Measurements from ENCODE around the gene LAMA5. TPM values are rescaled to one million over a fixed set of nuclear protein-coding genes. Genes with fewer than 3 reads are reported as not detected.

The LAMA5 gene
- total and polyA plus RNA-seq, 2 of the 8 experiments (the other 6 are each of a cell fraction or from before 2014, with no cell fraction given) = 34.4 to 225 TPM

- Histone ChIP-seq H3K23me2 (ENCODE audit: low read depth, low read length) (peaks cover 10% of the 10 kb centered on the region; the same call in 1 of the 2 replicates), H3K27ac (ENCODE audit: low read depth, low read length) (no peak overlapping the region), H3K27me3 (replicated peaks in 1 of 4; ENCODE audit: control insufficient read depth in 3 of 4, extremely low read depth in 1 of 4, insufficient read depth in 3 of 4, low read length in 3 of 4) (no peaks in the 10 kb centered on the region), H3K36me3 (ENCODE audit: control insufficient read depth in 2 of 4, insufficient read depth in 4 of 4, low read length in 3 of 4) (peaks cover 3 to 15% (median 6%) of the 10 kb centered on the region in 4 experiments; a peak in 5 of 8 replicates), H3K4me1 (replicated peaks in 1 of 4; ENCODE audit: control insufficient read depth in 3 of 4, insufficient read depth in 4 of 4, low read length in 3 of 4) (peaks cover 0 to 7% (median 4%) of the 10 kb centered on the region in 4 experiments; a peak in 5 of 7 replicates), H3K9ac (replicated peaks in 1 of 4; ENCODE audit: extremely low read depth in 1 of 4, low read depth in 3 of 4, low read length in 3 of 4) (no peak overlapping the region), H4K5ac (ENCODE audit: insufficient read length, low read depth, low read length) (no peak overlapping the region), H2AK5ac (ENCODE audit: low read depth, low read length) (no peak overlapping the region), H2BK20ac (ENCODE audit: low read length) (no peak overlapping the region), H3K14ac (ENCODE audit: insufficient read length) (no peak overlapping the region), H3K4me2 (ENCODE audit: insufficient read depth in 1 of 2, low read depth in 2 of 2, low read length in 2 of 2) (no peak overlapping the region), H2BK120ac (replicated peaks; ENCODE audit: low read depth, low read length) (no peak overlapping the region), H4K91ac (replicated peaks; ENCODE audit: insufficient read length, low read length) (no peak overlapping the region), H2AFZ (ENCODE audit: low read length) (no peak overlapping the region), H3K9me3 (ENCODE audit: insufficient read depth in 2 of 2, low read depth in 1 of 2, low read length in 1 of 2) (no peaks in the 10 kb centered on the region), H2BK5ac (ENCODE audit: low read depth, low read length) (no peak overlapping the region), H2BK15ac (ENCODE audit: low read length) (no peak overlapping the region), H2BK12ac (ENCODE audit: low read depth, low read length) (no peak overlapping the region), H3K23ac (ENCODE audit: insufficient read length) (no peak overlapping the region), H4K20me1 (replicated peaks in 1 of 2; ENCODE audit: control insufficient read depth in 1 of 2, insufficient read depth in 2 of 2, low read length in 2 of 2) (peaks cover 16 to 20% of the 10 kb centered on the region in 2 experiments), H3K56ac (replicated peaks; ENCODE audit: insufficient read length, low read depth, low read length) (no peak overlapping the region), H4K8ac (ENCODE audit: extremely low read depth, insufficient read depth, low read length) (no peak overlapping the region), H3K4me3 (ENCODE audit: extremely low read depth in 1 of 4, insufficient read depth in 2 of 4, low read depth in 3 of 4, low read length in 4 of 4) (no peak overlapping the region), H3K79me2 (ENCODE audit: control insufficient read depth in 1 of 2, insufficient read depth in 2 of 2, low read length in 2 of 2) (peaks cover 16 to 17% of the 10 kb centered on the region in 2 experiments; a peak in 3 of 4 replicates), H3K18ac (ENCODE audit: extremely low read depth, low read length) (no peak overlapping the region), H3K4ac (replicated peaks; ENCODE audit: insufficient read length, low read depth, low read length) (no peak overlapping the region), H3K79me1 (ENCODE audit: low read depth, low read length) (peaks cover 8% of the 10 kb centered on the region; the same call in 1 of the 2 replicates)
- FAIRE-seq = no peak
- ChIA-PET CTCF (ENCODE audit: partially characterized antibody) (interaction anchor here (0.5 to 2.1 kb wide), 7 partner anchors 8 to 91 kb away, joined by 3 to 9 read pairs (median 5); no protein-coding TSS in a partner anchor), POLR2A (ENCODE audit: partially characterized antibody) (interaction anchor here (1.2 to 14.6 kb wide), 4 partner anchors 9 to 91 kb away, joined by 3 to 170 read pairs (median 5); partner anchors contain the start of gene LAMA5)
- DNase-seq (ENCODE audit: low read depth in 1 of 2, low spot score in 2 of 2) = no peak
- 93% methylated on average over 12 of the region's 12 CpGs; no CpG with 5 or more reads in 1 of the 2 experiments for WGBS, 2 experiments (ENCODE audit: extremely low coverage in 1 of 2, insufficient coverage in 1 of 2, insufficient read length in 1 of 2, insufficient replicate concordance in 2 of 2, low coverage in 1 of 2, low lambda C conversion rate in 2 of 2, missing lambda C conversion rate in 1 of 2)
- TF ChIP-seq SP1 (IDR thresholded peaks at IDR 0.05; ENCODE audit: low read depth, low read length) (no peak), POU5F1 (IDR thresholded peaks at IDR 0.05; ENCODE audit: low read depth, low read length) (no peak), ZNF274 (IDR thresholded peaks at IDR 0.05; ENCODE audit: borderline replicate concordance, extremely low read depth, low read length) (no peak), POLR2AphosphoS5 (IDR thresholded peaks at IDR 0.05; ENCODE audit: low read depth, low read length) (no peak), EGR1 (IDR thresholded peaks at IDR 0.05; ENCODE audit: borderline replicate concordance, low read depth, low read length) (no peak), NANOG (IDR thresholded peaks at IDR 0.05; ENCODE audit: insufficient read depth, low read depth, low read length, poor library complexity, severe bottlenecking) (no peak), CEBPB (IDR thresholded peaks at IDR 0.05; ENCODE audit: low read depth, low read length) (no peak), SAP30 (IDR thresholded peaks at IDR 0.05; ENCODE audit: insufficient read depth, insufficient replicate concordance, low read length) (no peak), RNF2 (IDR thresholded peaks at IDR 0.05; ENCODE audit: borderline replicate concordance, low read depth, low read length, missing control alignments, poor library complexity, severe bottlenecking) (no peak)
These were observed 67.4 kb downstream of the LAMA5 start for GRCh38 chr20:62299666-62300236.

All from H1 (cell line).